ENCODE results near the gene DPM1.
"Not testable (repeated sequence)": the region's sequence is repeated elsewhere in the genome, so short reads cannot be mapped to it uniquely, and the experiment has no call there.

The DPM1 gene

DNA sequence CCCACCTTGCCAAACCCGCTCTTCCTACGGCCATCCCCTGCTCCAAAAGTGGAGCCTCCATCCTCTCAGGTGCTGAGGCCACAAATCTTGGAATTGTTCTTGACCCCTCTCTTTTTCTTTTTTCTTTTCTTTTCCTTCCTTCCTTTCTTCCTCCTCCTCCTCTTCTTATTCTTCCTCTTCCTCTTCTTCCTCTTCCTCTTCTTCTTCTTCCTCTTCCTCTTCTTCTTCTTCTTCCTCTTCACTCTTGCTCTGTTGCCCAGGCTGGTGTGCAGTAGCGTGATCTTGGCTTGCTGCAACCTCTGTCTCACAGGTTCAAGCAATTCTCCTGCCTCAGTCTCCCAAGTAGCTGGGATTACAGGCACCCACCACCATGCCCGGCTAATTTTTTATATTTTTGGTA, 20.2 kb upstream of the DPM1 start:
- H3K9ac ChIP-seq (ENCODE audit: low read length); H3K18ac ChIP-seq (ENCODE audit: low read depth in 1 of 2, low read length in 2 of 2); H3K36me3 ChIP-seq (ENCODE audit: control insufficient read depth in 1 of 2, insufficient read depth in 2 of 2, low read depth in 1 of 2, low read length in 2 of 2); H3K27me3 ChIP-seq (ENCODE audit: control insufficient read depth in 1 of 2, insufficient read depth in 1 of 2, low read length in 2 of 2); H3K4me3 ChIP-seq (ENCODE audit: insufficient read depth in 1 of 2, low read depth in 1 of 2, low read length in 2 of 2); H3K4ac ChIP-seq (ENCODE audit: low read depth in 1 of 2, low read length in 2 of 2); H2BK5ac ChIP-seq (ENCODE audit: low read depth, low read length, poor library complexity, severe bottlenecking); H3K27ac ChIP-seq (ENCODE audit: low read length, poor library complexity, severe bottlenecking); H3K9me3 ChIP-seq (ENCODE audit: control insufficient read depth, low read length); H2AFZ ChIP-seq (ENCODE audit: low read depth, low read length); H3K23ac ChIP-seq (ENCODE audit: low read length in 2 of 2); H2AK5ac ChIP-seq (ENCODE audit: low read length, severe bottlenecking); H4K8ac ChIP-seq (ENCODE audit: low read length); H4K91ac ChIP-seq (ENCODE audit: low read length); DNase-seq; H2BK120ac ChIP-seq (ENCODE audit: low read depth, low read length); H3K14ac ChIP-seq (ENCODE audit: low read length in 2 of 2); H3K4me2 ChIP-seq (ENCODE audit: low read length, poor library complexity, severe bottlenecking); H2BK12ac ChIP-seq (ENCODE audit: low read length in 2 of 2); H3K79me1 ChIP-seq (replicated peaks; ENCODE audit: low read length, poor library complexity, severe bottlenecking); H2BK15ac ChIP-seq (ENCODE audit: low read depth, poor library complexity, severe bottlenecking): not testable (repeated sequence)
- 96% methylated on average over 4 of the region's 4 CpGs for WGBS
- peaks cover 29% of the 10 kb centered on the region for H3K4me1 ChIP-seq (ENCODE audit: control insufficient read depth, insufficient read depth, low read depth, low read length)

DNA sequence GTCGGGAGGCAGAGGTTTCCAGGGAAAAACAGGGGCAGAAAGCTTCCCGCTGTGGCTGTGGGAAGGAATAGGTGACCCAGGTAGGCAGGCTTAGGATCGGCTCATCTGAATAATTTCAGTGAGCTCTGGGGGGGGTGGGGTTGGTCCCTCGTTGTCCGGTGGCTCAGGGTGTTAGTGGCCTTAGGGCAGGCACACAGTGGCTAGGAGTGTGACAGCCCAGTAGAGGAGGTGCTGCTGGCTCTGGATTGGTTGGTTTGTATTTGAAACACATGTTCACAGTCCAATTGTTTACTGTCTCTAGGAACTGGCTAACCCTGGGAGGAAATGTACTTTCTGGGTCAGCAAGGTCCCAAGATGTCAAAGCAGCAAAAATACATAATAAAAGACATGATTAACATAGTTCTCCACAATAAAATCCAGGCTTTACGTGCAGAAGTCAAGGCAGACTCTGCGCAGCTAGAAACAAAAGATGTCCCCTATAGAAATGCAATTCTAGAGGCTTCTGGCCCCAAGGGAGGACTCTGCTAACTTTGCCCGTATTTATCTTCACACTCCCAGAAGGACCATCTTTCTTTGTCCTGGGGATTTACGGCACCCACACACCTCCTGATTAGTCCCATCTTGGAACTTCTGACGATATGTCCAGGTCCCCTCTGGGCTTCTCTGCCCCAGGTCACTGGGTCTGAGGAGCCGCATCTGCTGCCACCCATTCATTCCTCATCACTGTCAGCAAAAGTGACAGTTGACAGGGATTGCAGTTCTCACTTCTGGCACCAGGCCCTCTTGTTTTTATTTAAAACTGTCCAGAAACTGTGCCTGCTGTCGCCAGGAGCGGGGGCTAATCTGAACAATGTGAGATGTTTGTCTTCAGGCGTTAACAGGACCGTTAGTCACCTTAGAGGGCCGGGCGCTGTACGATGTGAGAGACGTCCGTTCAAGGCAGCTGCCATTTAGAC, 19.0 kb upstream of the DPM1 start:
- Histone ChIP-seq H3K4me1 (ENCODE audit: control insufficient read depth, insufficient read depth, low read depth, low read length) (peaks cover 29% of the 10 kb centered on the region), H2BK120ac (ENCODE audit: low read depth, low read length) (no peak overlapping the region), H3K9me3 (ENCODE audit: control insufficient read depth, low read length) (peaks cover 3% of the 10 kb centered on the region), H3K36me3 (ENCODE audit: control insufficient read depth in 1 of 2, insufficient read depth in 2 of 2, low read depth in 1 of 2, low read length in 2 of 2) (no peaks in the 10 kb centered on the region), H2AFZ (ENCODE audit: low read depth, low read length) (no peak overlapping the region), H3K9ac (ENCODE audit: low read length) (peak overlapping the region; percentile 4), H3K79me1 (replicated peaks; ENCODE audit: low read length, poor library complexity, severe bottlenecking) (no peaks in the 10 kb centered on the region), H3K23ac (ENCODE audit: low read length in 2 of 2) (no peak overlapping the region), H4K91ac (ENCODE audit: low read length) (no peak overlapping the region), H3K4ac (ENCODE audit: low read depth in 1 of 2, low read length in 2 of 2) (no peak overlapping the region), H3K18ac (ENCODE audit: low read depth in 1 of 2, low read length in 2 of 2) (no peak overlapping the region), H3K14ac (ENCODE audit: low read length in 2 of 2) (no peak overlapping the region), H2BK5ac (ENCODE audit: low read depth, low read length, poor library complexity, severe bottlenecking) (no peak overlapping the region), H3K4me3 (ENCODE audit: insufficient read depth in 1 of 2, low read depth in 1 of 2, low read length in 2 of 2) (no peak overlapping the region), H4K8ac (ENCODE audit: low read length) (no peak overlapping the region), H3K4me2 (ENCODE audit: low read length, poor library complexity, severe bottlenecking) (no peak overlapping the region), H2BK12ac (ENCODE audit: low read length in 2 of 2) (no peak overlapping the region), H3K27ac (ENCODE audit: low read length, poor library complexity, severe bottlenecking) (no peak overlapping the region), H3K27me3 (ENCODE audit: control insufficient read depth in 1 of 2, insufficient read depth in 1 of 2, low read length in 2 of 2) (no peaks in the 10 kb centered on the region), H2BK15ac (ENCODE audit: low read depth, poor library complexity, severe bottlenecking) (no peak overlapping the region), H2AK5ac (ENCODE audit: low read length, severe bottlenecking) (no peak overlapping the region)
- 71% methylated on average over 20 of the region's 20 CpGs for WGBS
- DNase-seq, result no peak

- no peak overlapping the region for H2BK5ac ChIP-seq (ENCODE audit: low read depth, low read length, poor library complexity, severe bottlenecking)
- WGBS, result 87% methylated on average over 10 of the region's 10 CpGs
- H3K27me3 ChIP-seq (ENCODE audit: control insufficient read depth in 1 of 2, insufficient read depth in 1 of 2, low read length in 2 of 2), result peaks cover 0 to 1% of the 10 kb centered on the region in 2 experiments
- H2AFZ ChIP-seq (ENCODE audit: low read depth, low read length), result no peak overlapping the region
- no peak overlapping the region for H4K91ac ChIP-seq (ENCODE audit: low read length)
- H3K4me3 ChIP-seq (ENCODE audit: insufficient read depth in 1 of 2, low read depth in 1 of 2, low read length in 2 of 2), result no peak overlapping the region
- no peak overlapping the region for H3K4me2 ChIP-seq (ENCODE audit: low read length, poor library complexity, severe bottlenecking)
- H3K9me3 ChIP-seq (ENCODE audit: control insufficient read depth, low read length), result peaks cover 3% of the 10 kb centered on the region
- DNase-seq, result no peak
- H3K79me1 ChIP-seq (replicated peaks; ENCODE audit: low read length, poor library complexity, severe bottlenecking), result no peaks in the 10 kb centered on the region
- no peak overlapping the region for H3K9ac ChIP-seq (ENCODE audit: low read length)
- no peak overlapping the region for H3K4ac ChIP-seq (ENCODE audit: low read depth in 1 of 2, low read length in 2 of 2)
- H3K27ac ChIP-seq (ENCODE audit: low read length, poor library complexity, severe bottlenecking), result peak overlapping the region; percentile 20
- H2AK5ac ChIP-seq (ENCODE audit: low read length, severe bottlenecking), result no peak overlapping the region
- H2BK12ac ChIP-seq (ENCODE audit: low read length in 2 of 2), result no peak overlapping the region
- no peak overlapping the region for H2BK15ac ChIP-seq (ENCODE audit: low read depth, poor library complexity, severe bottlenecking)
- H3K18ac ChIP-seq (ENCODE audit: low read depth in 1 of 2, low read length in 2 of 2), result no peak overlapping the region
- no peak overlapping the region for H3K23ac ChIP-seq (ENCODE audit: low read length in 2 of 2)
- H3K36me3 ChIP-seq (ENCODE audit: control insufficient read depth in 1 of 2, insufficient read depth in 2 of 2, low read depth in 1 of 2, low read length in 2 of 2), result no peaks in the 10 kb centered on the region
- no peak overlapping the region for H3K14ac ChIP-seq (ENCODE audit: low read length in 2 of 2)
- peaks cover 20% of the 10 kb centered on the region for H3K4me1 ChIP-seq (ENCODE audit: control insufficient read depth, insufficient read depth, low read depth, low read length)
- no peak overlapping the region for H4K8ac ChIP-seq (ENCODE audit: low read length)
- H2BK120ac ChIP-seq (ENCODE audit: low read depth, low read length), result no peak overlapping the region
Measured at GRCh38 chr20:50975701-50976330, 17.5 kb upstream of the DPM1 start.

- Histone ChIP-seq H3K23ac (ENCODE audit: low read length in 2 of 2) (no peak overlapping the region), H2AK5ac (ENCODE audit: low read length, severe bottlenecking) (no peak overlapping the region), H2BK15ac (ENCODE audit: low read depth, poor library complexity, severe bottlenecking) (no peak overlapping the region), H2AFZ (ENCODE audit: low read depth, low read length) (no peak overlapping the region), H3K14ac (ENCODE audit: low read length in 2 of 2) (no peak overlapping the region), H3K4ac (ENCODE audit: low read depth in 1 of 2, low read length in 2 of 2) (no peak overlapping the region), H4K8ac (ENCODE audit: low read length) (no peak overlapping the region), H3K9me3 (ENCODE audit: control insufficient read depth, low read length) (peaks cover 3% of the 10 kb centered on the region), H2BK12ac (ENCODE audit: low read length in 2 of 2) (no peak overlapping the region), H3K4me3 (ENCODE audit: insufficient read depth in 1 of 2, low read depth in 1 of 2, low read length in 2 of 2) (no peak overlapping the region), H2BK5ac (ENCODE audit: low read depth, low read length, poor library complexity, severe bottlenecking) (no peak overlapping the region), H3K4me1 (ENCODE audit: control insufficient read depth, insufficient read depth, low read depth, low read length) (peaks cover 11% of the 10 kb centered on the region), H4K91ac (ENCODE audit: low read length) (no peak overlapping the region), H3K79me1 (replicated peaks; ENCODE audit: low read length, poor library complexity, severe bottlenecking) (no peaks in the 10 kb centered on the region), H3K9ac (ENCODE audit: low read length) (no peak overlapping the region), H3K4me2 (ENCODE audit: low read length, poor library complexity, severe bottlenecking) (no peak overlapping the region), H3K36me3 (ENCODE audit: control insufficient read depth in 1 of 2, insufficient read depth in 2 of 2, low read depth in 1 of 2, low read length in 2 of 2) (no peaks in the 10 kb centered on the region), H3K18ac (ENCODE audit: low read depth in 1 of 2, low read length in 2 of 2) (no peak overlapping the region), H3K27ac (ENCODE audit: low read length, poor library complexity, severe bottlenecking) (no peak overlapping the region), H3K27me3 (ENCODE audit: control insufficient read depth in 1 of 2, insufficient read depth in 1 of 2, low read length in 2 of 2) (peaks cover 0 to 16% of the 10 kb centered on the region in 2 experiments), H2BK120ac (ENCODE audit: low read depth, low read length) (no peak overlapping the region)
- WGBS, result 87% methylated on average over 7 of the region's 8 CpGs
- no peak for DNase-seq
Measured at GRCh38 chr20:50969912-50970311, 11.6 kb upstream of the DPM1 start.
